HL-60 (cell line): ENCODE data around the gene AMDHD1.

Experiments used
- DNase-seq, 2 experiments: peaks; one replicate each; pipeline ENCODE4 v3.0.0-alpha.2; 2010 to 2020; ENCODE audit warnings: low read depth in 1 of 2, low spot score in 1 of 2
- H3K27ac ChIP-seq: fragments of 250-450 bp; sonication (Bioruptor Pico); replicated peaks from 2 replicates; pipeline ENCODE4 v1.5.1; 2020; ENCODE audit warnings: mild to moderate bottlenecking, moderate library complexity
- H3K27me3 ChIP-seq: fragments of 250-450 bp; sonication (Bioruptor Pico); 2 replicates; pipeline ENCODE4 v1.5.1; 2021; ENCODE audit warnings: mild to moderate bottlenecking, moderate library complexity; ENCODE audit not compliant: insufficient read depth, poor library complexity, severe bottlenecking
- H3K4me3 ChIP-seq: replicated peaks from 2 replicates; pipeline ENCODE4 v1.5.1; 2011; ENCODE audit warnings: mild to moderate bottlenecking, control low read depth, low read length; ENCODE audit not compliant: insufficient read depth
- GABPA ChIP-seq: IDR thresholded peaks from 2 replicates; pipeline ENCODE4 v1.6.1; 2012; ENCODE audit warnings: low read depth
- POLR2AphosphoS5 ChIP-seq: IDR thresholded peaks from 2 replicates; pipeline ENCODE4 v1.6.1; 2012; ENCODE audit warnings: low read depth
- SPI1 ChIP-seq: IDR thresholded peaks from 2 replicates; pipeline ENCODE4 v1.6.1; 2012; ENCODE audit warnings: low read depth, mild to moderate bottlenecking, borderline replicate concordance
- TF ChIP-seq, protein P1 (sequence below): IDR thresholded peaks from one replicate; pipeline ENCODE4 v1.5.1; 2011; ENCODE audit warnings: low read length, control low read depth, inconsistent platforms; ENCODE audit not compliant: insufficient read depth
- TF ChIP-seq, protein P2 (sequence below): IDR thresholded peaks from 2 replicates; pipeline ENCODE4 v1.6.1; 2012; ENCODE audit warnings: low read depth; ENCODE audit not compliant: insufficient replicate concordance

Gene AMDHD1

DNA sequence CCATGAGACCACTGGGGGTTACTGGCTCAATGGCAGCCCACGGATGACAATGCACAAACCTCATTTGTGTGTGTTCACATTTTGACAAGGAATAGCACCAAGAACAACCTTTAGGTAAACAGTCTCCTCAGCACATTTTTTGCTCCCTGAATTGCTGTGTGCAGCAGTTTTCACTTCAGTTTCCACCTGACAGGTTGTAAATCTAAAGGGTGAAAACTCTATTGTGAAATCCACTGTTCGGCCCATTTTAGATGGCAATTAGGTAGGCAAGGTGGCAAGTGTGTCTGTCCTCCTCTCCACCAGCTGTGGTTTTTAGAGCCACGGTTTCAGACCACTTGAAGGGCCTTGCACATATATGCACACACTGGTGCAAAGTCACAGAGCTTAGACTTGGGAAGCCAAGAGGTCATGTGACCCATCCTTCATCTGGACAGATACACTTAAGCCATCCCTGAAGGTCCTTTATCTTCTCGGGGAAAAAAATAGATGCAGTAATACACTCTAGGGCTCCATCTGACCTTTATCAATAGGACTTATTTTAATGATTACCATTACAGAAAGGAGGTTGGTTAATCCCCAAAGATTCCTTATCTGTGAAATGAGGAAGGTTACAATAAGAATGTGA lies 29.8 kb downstream of the AMDHD1 start:
- H3K27me3 ChIP-seq, result no peaks in the 10 kb centered on the region
- no peak for DNase-seq
- TF ChIP-seq SPI1, result no peak
- TF ChIP-seq, protein P1, sequence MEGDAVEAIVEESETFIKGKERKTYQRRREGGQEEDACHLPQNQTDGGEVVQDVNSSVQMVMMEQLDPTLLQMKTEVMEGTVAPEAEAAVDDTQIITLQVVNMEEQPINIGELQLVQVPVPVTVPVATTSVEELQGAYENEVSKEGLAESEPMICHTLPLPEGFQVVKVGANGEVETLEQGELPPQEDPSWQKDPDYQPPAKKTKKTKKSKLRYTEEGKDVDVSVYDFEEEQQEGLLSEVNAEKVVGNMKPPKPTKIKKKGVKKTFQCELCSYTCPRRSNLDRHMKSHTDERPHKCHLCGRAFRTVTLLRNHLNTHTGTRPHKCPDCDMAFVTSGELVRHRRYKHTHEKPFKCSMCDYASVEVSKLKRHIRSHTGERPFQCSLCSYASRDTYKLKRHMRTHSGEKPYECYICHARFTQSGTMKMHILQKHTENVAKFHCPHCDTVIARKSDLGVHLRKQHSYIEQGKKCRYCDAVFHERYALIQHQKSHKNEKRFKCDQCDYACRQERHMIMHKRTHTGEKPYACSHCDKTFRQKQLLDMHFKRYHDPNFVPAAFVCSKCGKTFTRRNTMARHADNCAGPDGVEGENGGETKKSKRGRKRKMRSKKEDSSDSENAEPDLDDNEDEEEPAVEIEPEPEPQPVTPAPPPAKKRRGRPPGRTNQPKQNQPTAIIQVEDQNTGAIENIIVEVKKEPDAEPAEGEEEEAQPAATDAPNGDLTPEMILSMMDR, result no peak
- no peak for TF ChIP-seq GABPA
- TF ChIP-seq, protein P2, sequence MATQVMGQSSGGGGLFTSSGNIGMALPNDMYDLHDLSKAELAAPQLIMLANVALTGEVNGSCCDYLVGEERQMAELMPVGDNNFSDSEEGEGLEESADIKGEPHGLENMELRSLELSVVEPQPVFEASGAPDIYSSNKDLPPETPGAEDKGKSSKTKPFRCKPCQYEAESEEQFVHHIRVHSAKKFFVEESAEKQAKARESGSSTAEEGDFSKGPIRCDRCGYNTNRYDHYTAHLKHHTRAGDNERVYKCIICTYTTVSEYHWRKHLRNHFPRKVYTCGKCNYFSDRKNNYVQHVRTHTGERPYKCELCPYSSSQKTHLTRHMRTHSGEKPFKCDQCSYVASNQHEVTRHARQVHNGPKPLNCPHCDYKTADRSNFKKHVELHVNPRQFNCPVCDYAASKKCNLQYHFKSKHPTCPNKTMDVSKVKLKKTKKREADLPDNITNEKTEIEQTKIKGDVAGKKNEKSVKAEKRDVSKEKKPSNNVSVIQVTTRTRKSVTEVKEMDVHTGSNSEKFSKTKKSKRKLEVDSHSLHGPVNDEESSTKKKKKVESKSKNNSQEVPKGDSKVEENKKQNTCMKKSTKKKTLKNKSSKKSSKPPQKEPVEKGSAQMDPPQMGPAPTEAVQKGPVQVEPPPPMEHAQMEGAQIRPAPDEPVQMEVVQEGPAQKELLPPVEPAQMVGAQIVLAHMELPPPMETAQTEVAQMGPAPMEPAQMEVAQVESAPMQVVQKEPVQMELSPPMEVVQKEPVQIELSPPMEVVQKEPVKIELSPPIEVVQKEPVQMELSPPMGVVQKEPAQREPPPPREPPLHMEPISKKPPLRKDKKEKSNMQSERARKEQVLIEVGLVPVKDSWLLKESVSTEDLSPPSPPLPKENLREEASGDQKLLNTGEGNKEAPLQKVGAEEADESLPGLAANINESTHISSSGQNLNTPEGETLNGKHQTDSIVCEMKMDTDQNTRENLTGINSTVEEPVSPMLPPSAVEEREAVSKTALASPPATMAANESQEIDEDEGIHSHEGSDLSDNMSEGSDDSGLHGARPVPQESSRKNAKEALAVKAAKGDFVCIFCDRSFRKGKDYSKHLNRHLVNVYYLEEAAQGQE, result no peak
- no peak for TF ChIP-seq POLR2AphosphoS5
- H3K27ac ChIP-seq, result no peak overlapping the region
- H3K4me3 ChIP-seq, result no peak overlapping the region

GRCh38 chr12:95974358-95974757 lies 31.2 kb downstream of the AMDHD1 start:
- Histone ChIP-seq H3K4me3 (no peak overlapping the region), H3K27me3 (no peaks in the 10 kb centered on the region), H3K27ac (no peak overlapping the region)
- TF ChIP-seq GABPA (no peak), SPI1 (no peak), POLR2AphosphoS5 (no peak)
- TF ChIP-seq, protein P1, result no peak
- TF ChIP-seq, protein P2, result no peak
- no peak for DNase-seq

- H3K4me3 ChIP-seq, result no peak overlapping the region
- no peak overlapping the region for H3K27ac ChIP-seq
- DNase-seq, result no peak
- H3K27me3 ChIP-seq, result no peaks in the 10 kb centered on the region
- TF ChIP-seq GABPA, result no peak
- TF ChIP-seq, protein P1, result no peak
- TF ChIP-seq, protein P2, result no peak
- TF ChIP-seq SPI1, result no peak
- no peak for TF ChIP-seq POLR2AphosphoS5
Measured at GRCh38 chr12:95975491-95975890, 32.4 kb downstream of the AMDHD1 start.
